ENCODE data around the gene SH3PXD2A.

The SH3PXD2A gene

GRCh38 chr10:103660364-103661197, 194.8 kb downstream of the SH3PXD2A start:
- no peak for DNase-seq

- DNase-seq, result peak; percentile 28
These were observed 195.6 kb downstream of the SH3PXD2A start for GRCh38 chr10:103659674-103660363.

- no peak for DNase-seq
These were observed 197.3 kb downstream of the SH3PXD2A start for GRCh38 chr10:103658049-103658577.

- no peak for DNase-seq
These were observed 198.2 kb downstream of the SH3PXD2A start for GRCh38 chr10:103657061-103657591.

GRCh38 chr10:103654925-103655324, 200.5 kb downstream of the SH3PXD2A start:
- no peak for DNase-seq

GRCh38 chr10:103653581-103654037, 201.8 kb downstream of the SH3PXD2A start:
- DNase-seq, result no peak

GRCh38 chr10:103652599-103653281, 202.6 kb downstream of the SH3PXD2A start:
- no peak for DNase-seq

GRCh38 chr10:103651783-103652476, 203.4 kb downstream of the SH3PXD2A start:
- DNase-seq, result no peak

- DNase-seq, result no peak
These were observed 204.0 kb downstream of the SH3PXD2A start for GRCh38 chr10:103651333-103651732.

GRCh38 chr10:103649654-103650423, 205.5 kb downstream of the SH3PXD2A start:
- no peak for DNase-seq

- peak; percentile 63 for DNase-seq
These were observed 206.5 kb downstream of the SH3PXD2A start for GRCh38 chr10:103648636-103649532.

GRCh38 chr10:103648251-103648635, 207.1 kb downstream of the SH3PXD2A start:
- DNase-seq, result no peak

- no peak for DNase-seq
These were observed 209.1 kb downstream of the SH3PXD2A start for GRCh38 chr10:103646304-103646703.

GRCh38 chr10:103645141-103646054, 210.0 kb downstream of the SH3PXD2A start:
- peak; percentile 99 for DNase-seq

- DNase-seq, result no peak
These were observed 212.0 kb downstream of the SH3PXD2A start for GRCh38 chr10:103643381-103643780.

- DNase-seq, result no peak
These were observed 214.1 kb downstream of the SH3PXD2A start for GRCh38 chr10:103641326-103641725.

GRCh38 chr10:103640436-103641181, 214.8 kb downstream of the SH3PXD2A start:
- no peak for DNase-seq

- DNase-seq, result no peak
These were observed 216.4 kb downstream of the SH3PXD2A start for GRCh38 chr10:103638948-103639347.

All from MV-4-11 (cell line).